T-helper 2 cell treated with Interferon-gamma antibody and Interleukin-4, amounts not matched to agents 5 μg/mL and 100 μg/mL, for 36 hours (primary cell): Measurements from ENCODE around the gene ITPR2.
"Not testable (repeated sequence)": the region's sequence is repeated elsewhere in the genome, so short reads cannot be mapped to it uniquely, and the experiment has no call there.

Experiments used
- DNase-seq: peaks from one replicate; pipeline ENCODE4 v3.0.0; 2021; ENCODE audit warnings: low spot score
- H3K27ac Mint-ChIP-seq: one replicate; pipeline ENCODE4 v1.8.0; 2021; ENCODE audit warnings: mild to moderate bottlenecking, mixed read lengths
- H3K27me3 Mint-ChIP-seq: one replicate; pipeline ENCODE4 v1.8.0; 2021; ENCODE audit warnings: low read depth, mixed read lengths
- H3K36me3 Mint-ChIP-seq: one replicate; pipeline ENCODE4 v1.8.0; 2021; ENCODE audit warnings: low read depth, mixed read lengths
- H3K4me1 Mint-ChIP-seq: one replicate; pipeline ENCODE4 v1.8.0; 2021; ENCODE audit warnings: low read depth, mixed read lengths
- H3K4me3 Mint-ChIP-seq: one replicate; pipeline ENCODE4 v1.8.0; 2022; ENCODE audit warnings: mild to moderate bottlenecking, moderate library complexity, mixed read lengths
- H3K9me3 Mint-ChIP-seq: one replicate; pipeline ENCODE4 v1.8.0; 2021; ENCODE audit warnings: mixed read lengths

The ITPR2 gene

GRCh38 chr12:26527682-26528081 is 305.3 kb downstream of the ITPR2 start:
- Mint-ChIP-seq H3K9me3 (peaks cover 22% of the 10 kb centered on the region), H3K27me3 (no peaks in the 10 kb centered on the region), H3K27ac (no peak overlapping the region), H3K4me1 (no peaks in the 10 kb centered on the region), H3K4me3 (no peak overlapping the region), H3K36me3 (peaks cover 12% of the 10 kb centered on the region)
- no peak for DNase-seq

GRCh38 chr12:26524862-26525465 is 308.0 kb downstream of the ITPR2 start:
- Mint-ChIP-seq H3K27me3 (no peaks in the 10 kb centered on the region), H3K27ac (no peak overlapping the region), H3K4me1 (peaks cover 12% of the 10 kb centered on the region), H3K36me3 (peaks cover 12% of the 10 kb centered on the region), H3K4me3 (no peak overlapping the region), H3K9me3 (peaks cover 22% of the 10 kb centered on the region)
- DNase-seq: no peak

GRCh38 chr12:26523708-26524150 is 309.3 kb downstream of the ITPR2 start:
- peaks cover 12% of the 10 kb centered on the region for H3K36me3 Mint-ChIP-seq
- no peak for DNase-seq

GRCh38 chr12:26520869-26521268 is 312.1 kb downstream of the ITPR2 start:
- peaks cover 6% of the 10 kb centered on the region for H3K36me3 Mint-ChIP-seq
- H3K4me1 Mint-ChIP-seq: peaks cover 12% of the 10 kb centered on the region
- no peak overlapping the region for H3K4me3 Mint-ChIP-seq
- peaks cover 14% of the 10 kb centered on the region for H3K9me3 Mint-ChIP-seq
- H3K27me3 Mint-ChIP-seq: peaks cover 2% of the 10 kb centered on the region
- DNase-seq: no peak
- no peak overlapping the region for H3K27ac Mint-ChIP-seq

More at GRCh38 chr12:26523708-26524150, 309.3 kb downstream of the ITPR2 start:
- H3K27ac Mint-ChIP-seq: no peak overlapping the region
- no peaks in the 10 kb centered on the region for H3K27me3 Mint-ChIP-seq
- no peak overlapping the region for H3K4me3 Mint-ChIP-seq
- peaks cover 22% of the 10 kb centered on the region for H3K9me3 Mint-ChIP-seq
- peaks cover 12% of the 10 kb centered on the region for H3K4me1 Mint-ChIP-seq

- H3K36me3 Mint-ChIP-seq: peaks cover 2% of the 10 kb centered on the region
- no peak for DNase-seq
- H3K9me3 Mint-ChIP-seq: peaks cover 7% of the 10 kb centered on the region
- peaks cover 12% of the 10 kb centered on the region for H3K4me1 Mint-ChIP-seq
- no peak overlapping the region for H3K27ac Mint-ChIP-seq
- no peak overlapping the region for H3K4me3 Mint-ChIP-seq
- H3K27me3 Mint-ChIP-seq: peaks cover 2% of the 10 kb centered on the region
These were observed 312.9 kb downstream of the ITPR2 start for GRCh38 chr12:26520109-26520508.

- Mint-ChIP-seq H3K4me1 (peaks cover 12% of the 10 kb centered on the region), H3K4me3 (no peak overlapping the region), H3K27me3 (peaks cover 2% of the 10 kb centered on the region), H3K9me3 (peaks cover 4% of the 10 kb centered on the region), H3K27ac (no peak overlapping the region), H3K36me3 (peaks cover 2% of the 10 kb centered on the region)
- no peak for DNase-seq
These were observed 313.5 kb downstream of the ITPR2 start for GRCh38 chr12:26519462-26519861.

GRCh38 chr12:26517320-26517719 is 315.7 kb downstream of the ITPR2 start:
- DNase-seq, H3K27me3 Mint-ChIP-seq, H3K27ac Mint-ChIP-seq, H3K9me3 Mint-ChIP-seq, H3K4me3 Mint-ChIP-seq, H3K36me3 Mint-ChIP-seq: not testable (repeated sequence)
- H3K4me1 Mint-ChIP-seq: peaks cover 12% of the 10 kb centered on the region

- H3K27ac Mint-ChIP-seq: no peak overlapping the region
These were observed 318.6 kb downstream of the ITPR2 start for GRCh38 chr12:26514364-26514763.

GRCh38 chr12:26513363-26514043 is 319.5 kb downstream of the ITPR2 start:
- no peaks in the 10 kb centered on the region for H3K4me1 Mint-ChIP-seq
- H3K27me3 Mint-ChIP-seq: peaks cover 2% of the 10 kb centered on the region
- no peak for DNase-seq
- H3K4me3 Mint-ChIP-seq: no peak overlapping the region
- no peak overlapping the region for H3K27ac Mint-ChIP-seq
- peaks cover 2% of the 10 kb centered on the region for H3K36me3 Mint-ChIP-seq
- H3K9me3 Mint-ChIP-seq: no peaks in the 10 kb centered on the region

More at GRCh38 chr12:26514364-26514763, 318.6 kb downstream of the ITPR2 start:
- Mint-ChIP-seq H3K9me3 (no peaks in the 10 kb centered on the region), H3K4me1 (no peaks in the 10 kb centered on the region), H3K27me3 (peaks cover 2% of the 10 kb centered on the region), H3K4me3 (no peak overlapping the region), H3K36me3 (peaks cover 2% of the 10 kb centered on the region)
- DNase-seq: no peak

GRCh38 chr12:26512213-26512612 is 320.8 kb downstream of the ITPR2 start:
- Mint-ChIP-seq H3K27ac (no peak overlapping the region), H3K4me1 (no peaks in the 10 kb centered on the region), H3K36me3 (no peaks in the 10 kb centered on the region), H3K27me3 (no peaks in the 10 kb centered on the region), H3K4me3 (no peak overlapping the region), H3K9me3 (no peaks in the 10 kb centered on the region)
- no peak for DNase-seq

- Mint-ChIP-seq H3K4me1 (no peaks in the 10 kb centered on the region), H3K4me3 (no peak overlapping the region), H3K36me3 (no peaks in the 10 kb centered on the region), H3K9me3 (no peaks in the 10 kb centered on the region), H3K27ac (no peak overlapping the region), H3K27me3 (no peaks in the 10 kb centered on the region)
- DNase-seq: no peak
These were observed 322.7 kb downstream of the ITPR2 start for GRCh38 chr12:26510354-26510674.

GRCh38 chr12:26507613-26508012 is 325.4 kb downstream of the ITPR2 start:
- no peaks in the 10 kb centered on the region for H3K4me1 Mint-ChIP-seq
- no peaks in the 10 kb centered on the region for H3K36me3 Mint-ChIP-seq
- no peak overlapping the region for H3K4me3 Mint-ChIP-seq
- H3K27me3 Mint-ChIP-seq: no peaks in the 10 kb centered on the region
- no peaks in the 10 kb centered on the region for H3K9me3 Mint-ChIP-seq
- no peak overlapping the region for H3K27ac Mint-ChIP-seq
- no peak for DNase-seq

- DNase-seq: no peak
- no peak overlapping the region for H3K4me3 Mint-ChIP-seq
- no peaks in the 10 kb centered on the region for H3K9me3 Mint-ChIP-seq
- no peak overlapping the region for H3K27ac Mint-ChIP-seq
- H3K27me3 Mint-ChIP-seq: no peaks in the 10 kb centered on the region
- no peaks in the 10 kb centered on the region for H3K4me1 Mint-ChIP-seq
- no peaks in the 10 kb centered on the region for H3K36me3 Mint-ChIP-seq
These were observed 332.9 kb downstream of the ITPR2 start for GRCh38 chr12:26499979-26500640.

- no peak for DNase-seq
- Mint-ChIP-seq H3K4me1 (no peaks in the 10 kb centered on the region), H3K4me3 (no peak overlapping the region), H3K27ac (no peak overlapping the region), H3K9me3 (no peaks in the 10 kb centered on the region), H3K36me3 (peaks cover 11% of the 10 kb centered on the region), H3K27me3 (no peaks in the 10 kb centered on the region)
These were observed 336.8 kb downstream of the ITPR2 start for GRCh38 chr12:26496170-26496569.
